EH (cell line): ENCODE measurements around the gene LYSMD3.

Source experiments
- DNase-seq: peaks from one replicate; pipeline ENCODE4 v3.0.0-alpha.2; 2015; ENCODE audit warnings: low read depth

LYSMD3 gene

GRCh38 chr5:90547072-90547536 lies 17.7 kb upstream of the LYSMD3 start:
- no peak for DNase-seq

GRCh38 chr5:90546216-90546837 lies 16.9 kb upstream of the LYSMD3 start:
- no peak for DNase-seq

DNA sequence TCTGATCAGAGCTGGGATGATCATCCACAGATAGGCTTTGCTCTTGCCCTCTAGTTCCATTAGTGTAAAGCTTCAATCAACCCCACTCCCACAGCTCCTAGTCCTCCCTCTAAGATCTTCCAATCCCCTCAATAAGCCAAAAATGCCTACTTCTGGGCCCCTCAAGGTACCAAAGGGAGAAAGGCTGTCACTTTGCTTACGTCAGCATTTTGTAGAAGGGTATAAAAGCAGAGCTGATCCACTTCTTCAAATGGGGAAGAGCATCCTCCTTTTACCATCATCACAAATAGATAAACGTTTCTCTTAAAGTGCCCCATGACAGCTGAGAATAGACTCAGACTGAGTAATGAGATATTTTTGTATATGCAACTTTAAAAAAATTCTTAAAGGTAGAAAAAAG lies 16.1 kb upstream of the LYSMD3 start:
- DNase-seq, result no peak

GRCh38 chr5:90542827-90543519 lies 13.6 kb upstream of the LYSMD3 start:
- no peak for DNase-seq

- DNase-seq, result no peak
Observed at GRCh38 chr5:90534922-90535321, 5.5 kb upstream of the LYSMD3 start.

- DNase-seq, result no peak
Observed at GRCh38 chr5:90533794-90534193, 4.4 kb upstream of the LYSMD3 start.

- DNase-seq, result peak; percentile 10
Observed at GRCh38 chr5:90530736-90531487, 1.5 kb upstream of the LYSMD3 start.

DNA sequence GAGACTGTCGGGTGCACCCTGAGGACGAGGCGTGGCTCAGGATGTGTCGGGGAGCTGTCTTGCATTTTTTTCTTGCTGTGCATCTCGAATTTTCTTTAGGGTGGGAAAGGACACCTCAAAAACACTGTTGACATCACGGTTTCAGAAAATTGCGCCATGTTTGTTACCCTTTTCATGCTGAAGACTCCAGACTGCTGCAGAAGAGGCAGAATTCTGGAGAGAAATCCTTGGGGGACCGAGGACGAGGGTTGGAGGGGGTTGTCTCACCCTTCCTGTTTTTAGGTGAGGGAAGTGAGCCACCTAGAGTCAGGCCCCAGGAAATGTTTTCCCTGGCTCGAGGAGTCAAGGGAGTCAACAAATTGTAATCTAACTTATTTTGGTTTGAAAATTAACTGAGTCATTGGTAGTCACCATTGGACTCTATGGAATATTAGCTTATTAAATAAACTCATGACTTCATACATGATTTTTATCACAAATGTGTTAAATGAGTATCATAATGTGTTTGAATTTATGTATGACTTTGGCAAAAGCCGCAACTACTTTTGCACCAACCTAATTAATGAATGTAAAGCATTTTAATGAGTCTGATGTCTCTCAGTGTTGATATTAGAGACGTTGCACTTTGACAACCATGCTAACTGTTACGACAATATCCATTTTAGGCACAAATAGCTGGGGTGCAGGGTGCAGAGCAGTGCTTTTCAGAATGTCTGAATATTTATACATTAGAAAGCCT lies 724 bp upstream of the LYSMD3 start:
- peak; percentile 86 for DNase-seq

GRCh38 chr5:90528601-90529193 lies 687 bp downstream of the LYSMD3 start:
- peak; percentile 38 for DNase-seq

DNA sequence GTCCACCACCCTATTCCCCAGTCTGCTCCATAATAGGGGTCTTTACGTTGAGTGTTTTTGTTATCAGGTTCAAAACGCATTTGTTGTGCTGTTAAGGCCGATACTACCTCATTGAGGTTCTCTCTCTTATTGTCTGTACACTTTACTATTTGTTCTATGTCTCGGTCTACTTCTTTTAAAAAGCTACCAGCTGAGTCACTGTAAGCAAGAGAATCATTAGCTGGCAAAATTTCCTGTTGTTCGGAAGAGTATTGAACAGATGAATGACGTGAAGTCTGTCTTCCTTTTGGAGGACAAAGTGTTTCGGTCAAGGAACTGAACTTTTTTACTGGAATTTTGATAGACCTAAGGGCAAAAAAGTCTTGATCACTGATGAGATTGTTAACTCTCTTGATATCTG lies 10.3 kb downstream of the LYSMD3 start:
- no peak for DNase-seq

DNA sequence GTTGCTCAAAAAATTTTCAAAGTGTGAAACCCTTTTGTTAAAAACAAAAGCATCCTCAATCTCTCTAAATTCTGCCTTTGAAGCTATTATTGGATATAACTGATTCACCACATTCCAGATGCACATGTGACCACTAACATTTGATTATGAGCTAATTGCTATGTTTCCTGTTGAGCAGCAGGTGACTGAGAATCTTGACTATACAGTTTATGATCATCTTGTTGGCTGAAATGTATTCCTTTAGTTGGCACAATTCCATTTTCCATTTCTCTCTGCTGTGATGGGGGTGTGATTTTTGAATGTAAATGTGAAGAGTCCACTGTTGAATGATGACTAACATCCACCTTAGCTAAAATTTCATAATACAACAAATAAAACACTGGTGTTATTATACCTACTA lies 10.7 kb downstream of the LYSMD3 start:
- peak; percentile 43 for DNase-seq

GRCh38 chr5:90514520-90514919 lies 14.9 kb downstream of the LYSMD3 start:
- DNase-seq, result no peak

GRCh38 chr5:90510438-90510837 lies 18.9 kb downstream of the LYSMD3 start:
- no peak for DNase-seq

DNA sequence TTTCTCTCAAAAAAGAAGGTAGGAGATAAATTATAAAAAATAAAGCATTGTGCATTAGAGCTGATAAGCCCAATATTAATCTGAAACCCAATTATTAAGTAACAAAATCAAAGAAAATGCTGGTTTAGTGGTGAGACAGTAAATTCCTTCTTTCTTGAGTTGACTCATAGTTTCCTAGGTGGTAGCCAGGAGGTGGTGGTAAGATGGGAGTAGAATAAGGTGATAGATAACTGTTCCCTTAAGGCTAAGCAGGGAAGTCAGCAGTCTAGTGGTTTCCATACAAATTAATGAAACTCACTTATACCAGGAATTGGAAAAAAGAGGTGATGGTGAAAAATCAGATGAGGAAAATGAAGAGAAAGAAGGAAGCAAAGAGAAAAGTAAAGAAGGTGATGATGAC lies 23.2 kb downstream of the LYSMD3 start:
- no peak for DNase-seq

GRCh38 chr5:90504743-90505142 lies 24.6 kb downstream of the LYSMD3 start:
- DNase-seq, result no peak

- DNase-seq, result peak; percentile 32
Observed at GRCh38 chr5:90503596-90503995, 25.8 kb downstream of the LYSMD3 start.

GRCh38 chr5:90495146-90495545 lies 34.2 kb downstream of the LYSMD3 start:
- no peak for DNase-seq

DNA sequence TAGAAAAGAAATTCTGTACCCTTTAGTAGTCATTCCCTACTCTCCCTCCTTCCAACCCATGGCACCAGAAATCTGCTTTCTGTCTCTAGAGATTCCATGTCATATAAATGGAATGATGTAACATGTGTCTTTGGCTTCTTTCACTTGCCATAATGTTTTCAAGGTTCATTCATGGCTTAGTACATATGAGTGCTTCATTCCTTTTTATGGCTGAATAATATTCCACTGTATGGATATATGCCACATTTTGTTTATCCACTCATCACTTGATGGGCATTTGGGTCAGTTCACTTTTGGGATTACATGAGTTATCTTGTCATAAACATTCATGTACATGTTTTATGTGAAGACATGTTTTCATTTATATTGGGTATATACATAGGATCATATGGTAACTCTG lies 35.3 kb downstream of the LYSMD3 start:
- no peak for DNase-seq

GRCh38 chr5:90488791-90489190 lies 40.6 kb downstream of the LYSMD3 start:
- DNase-seq, result peak; percentile 87

DNA sequence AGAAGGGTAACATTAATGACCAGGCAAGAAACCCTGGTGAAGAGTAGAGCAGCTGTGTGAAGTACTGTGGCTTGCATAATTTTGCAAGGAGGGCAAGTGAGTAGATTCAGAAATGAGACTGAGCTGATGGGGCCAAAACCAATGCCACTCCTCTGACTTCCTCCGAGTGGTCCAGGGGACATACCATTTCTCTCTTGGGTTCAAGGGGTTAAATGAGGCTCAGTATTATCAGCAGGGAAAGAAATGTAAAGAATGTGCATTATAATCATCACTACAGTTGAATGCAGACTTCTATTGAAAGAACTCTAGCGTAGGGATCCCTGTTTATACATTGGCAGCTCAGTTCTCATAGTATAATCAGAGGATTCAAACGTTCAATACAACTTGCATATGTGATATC lies 44.8 kb downstream of the LYSMD3 start:
- DNase-seq, result peak; percentile 18

DNA sequence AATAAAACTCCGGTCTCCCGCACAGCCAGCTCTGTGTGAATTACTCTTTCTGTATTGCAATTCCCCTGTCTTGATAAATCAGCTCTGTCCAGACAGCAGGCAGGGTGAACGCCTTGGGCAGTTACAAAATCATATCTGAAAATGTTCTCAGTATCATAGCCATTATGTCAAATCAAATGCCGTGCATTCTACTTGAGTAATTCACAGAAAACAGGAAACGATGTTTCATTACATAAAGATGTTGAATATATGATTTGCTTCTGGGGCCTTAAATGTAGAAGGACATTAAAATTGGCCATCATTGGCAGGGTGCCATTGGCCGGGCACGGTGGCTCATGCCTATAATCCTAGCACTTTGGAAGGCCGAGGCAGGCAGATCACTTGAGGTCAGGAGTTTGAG lies 46.2 kb downstream of the LYSMD3 start:
- peak; percentile 9 for DNase-seq

DNA sequence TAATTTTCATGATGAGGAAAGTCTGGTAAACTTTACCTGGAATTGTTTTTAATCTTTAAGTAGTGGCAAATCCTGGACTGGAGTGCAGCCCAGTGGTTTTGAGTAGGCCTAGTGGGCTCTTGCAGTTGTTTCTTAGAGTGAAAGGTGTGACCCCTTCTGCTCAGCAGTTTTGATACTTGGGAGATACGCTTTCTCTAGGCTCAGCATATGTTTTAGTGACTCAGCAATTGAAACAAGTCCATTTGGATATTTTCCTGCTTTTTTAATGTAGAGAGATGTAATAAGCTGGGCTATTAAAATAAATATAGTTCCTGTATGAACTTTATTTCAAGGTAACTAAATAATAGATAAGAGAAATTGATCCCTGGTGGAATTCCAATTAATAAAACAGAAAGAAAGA lies 48.7 kb downstream of the LYSMD3 start:
- DNase-seq, result no peak
